DND-41 (cell line): ENCODE data around the gene ACAN.

Experiments
- ATAC-seq: fragments of 200-7000 bp; cut with Tn5 transposase; 3 replicates; pipeline ENCODE4 v1.9.1; 2021; ENCODE audit warnings: low read depth; ENCODE audit not compliant: insufficient read depth
- DNase-seq: peaks from one replicate; pipeline ENCODE4 v3.0.0-alpha.2; 2020
- H2AFZ ChIP-seq: 2 replicates; pipeline ENCODE4 v1.6.0; 2012; ENCODE audit warnings: low read depth, low read length
- H3K27ac ChIP-seq: 2 replicates; pipeline ENCODE4 v1.5.1; 2012; ENCODE audit warnings: low read length, inconsistent platforms
- H3K27me3 ChIP-seq: fragments of 200-600 bp; sonication (generic); 2 replicates; pipeline ENCODE4 v1.6.0; 2012; ENCODE audit warnings: low read length, mild to moderate bottlenecking, inconsistent platforms; ENCODE audit not compliant: insufficient read depth, poor library complexity
- H3K36me3 ChIP-seq: 2 replicates; pipeline ENCODE4 v1.5.1; 2012; ENCODE audit warnings: low read length, inconsistent platforms; ENCODE audit not compliant: insufficient read depth
- H3K4me1 ChIP-seq: 2 replicates; pipeline ENCODE4 v1.5.1; 2012; ENCODE audit warnings: mild to moderate bottlenecking, low read length; ENCODE audit not compliant: insufficient read depth
- H3K4me2 ChIP-seq: 2 replicates; pipeline ENCODE4 v1.6.0; 2012; ENCODE audit warnings: mild to moderate bottlenecking, moderate library complexity, low read length, inconsistent platforms; ENCODE audit not compliant: insufficient read depth
- H3K4me3 ChIP-seq, 2 experiments: fragments of 200-600 bp in 1 of 2; shearing (Covaris generic) in 1 of 2; 2 replicates each; pipeline ENCODE4 v1.5.1; 2012 to 2016; ENCODE audit warnings: inconsistent platforms in 2 of 2, low read length in 2 of 2, mild to moderate bottlenecking in 2 of 2, low read depth in 1 of 2, moderate library complexity in 1 of 2
- H3K79me2 ChIP-seq: 2 replicates; pipeline ENCODE4 v1.6.0; 2012; ENCODE audit warnings: low read length, inconsistent platforms; ENCODE audit not compliant: insufficient read depth
- H3K9ac ChIP-seq: 2 replicates; pipeline ENCODE4 v1.6.0; 2012; ENCODE audit warnings: low read depth, mild to moderate bottlenecking, inconsistent platforms, low read length, moderate library complexity
- H3K9me3 ChIP-seq: 2 replicates; pipeline ENCODE4 v1.5.1; 2012; ENCODE audit warnings: low read length, moderate library complexity, mild to moderate bottlenecking, inconsistent platforms; ENCODE audit not compliant: insufficient read depth, severe bottlenecking
- H4K20me1 ChIP-seq: 2 replicates; pipeline ENCODE4 v1.6.0; 2012; ENCODE audit warnings: low read length; ENCODE audit not compliant: insufficient read depth
- CTCF ChIP-seq: IDR thresholded peaks from 2 replicates; pipeline ENCODE4 v1.5.1; 2012; ENCODE audit warnings: borderline replicate concordance, low read length, moderate library complexity, mild to moderate bottlenecking; ENCODE audit not compliant: poor library complexity, severe bottlenecking; ENCODE audit errors: extremely low read depth
- EZH2 ChIP-seq: IDR thresholded peaks from 3 replicates; pipeline ENCODE4 v1.6.1; 2012; ENCODE audit warnings: borderline replicate concordance, low read depth, mild to moderate bottlenecking, moderate library complexity, low read length, inconsistent platforms; ENCODE audit not compliant: severe bottlenecking

Gene ACAN

DNA sequence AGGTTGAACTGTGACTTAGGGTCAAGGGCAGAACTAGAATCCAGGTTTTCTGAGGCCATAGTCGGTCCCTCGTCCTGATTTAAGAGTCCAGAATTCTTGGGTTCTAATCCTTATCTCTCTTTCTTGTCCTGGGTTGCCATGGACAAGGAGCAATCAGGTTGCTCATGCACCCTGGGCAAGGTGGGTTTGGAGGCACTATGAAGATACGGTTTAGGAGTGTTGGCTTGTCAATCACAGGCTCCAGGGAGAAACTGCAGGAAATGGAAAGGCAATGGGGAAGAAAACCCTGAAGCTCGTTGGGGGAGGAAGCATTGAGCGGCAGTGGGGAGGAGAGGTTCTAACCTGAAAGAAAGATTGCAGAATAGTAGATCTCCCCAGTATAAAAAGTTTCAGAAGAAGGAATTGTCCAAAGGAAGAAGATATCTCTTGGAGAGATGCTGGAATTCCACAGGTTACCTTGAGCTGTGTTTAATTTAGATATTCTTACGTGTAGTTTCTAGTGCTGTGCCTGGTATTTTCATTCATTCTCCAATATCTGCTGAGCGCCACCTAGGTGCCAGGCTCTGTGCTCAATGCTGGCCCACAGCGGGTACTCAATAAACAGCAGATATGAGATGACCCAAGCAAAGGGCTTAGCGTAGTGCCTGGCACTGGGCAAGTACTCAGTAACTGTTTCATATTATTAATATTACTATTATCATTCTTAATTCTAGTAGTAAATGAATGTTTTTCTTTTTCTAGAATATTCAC lies 2.0 kb downstream of the ACAN start:
- H3K27me3 ChIP-seq: no peaks in the 10 kb centered on the region
- TF ChIP-seq CTCF: no peak
- TF ChIP-seq EZH2: no peak

DNA sequence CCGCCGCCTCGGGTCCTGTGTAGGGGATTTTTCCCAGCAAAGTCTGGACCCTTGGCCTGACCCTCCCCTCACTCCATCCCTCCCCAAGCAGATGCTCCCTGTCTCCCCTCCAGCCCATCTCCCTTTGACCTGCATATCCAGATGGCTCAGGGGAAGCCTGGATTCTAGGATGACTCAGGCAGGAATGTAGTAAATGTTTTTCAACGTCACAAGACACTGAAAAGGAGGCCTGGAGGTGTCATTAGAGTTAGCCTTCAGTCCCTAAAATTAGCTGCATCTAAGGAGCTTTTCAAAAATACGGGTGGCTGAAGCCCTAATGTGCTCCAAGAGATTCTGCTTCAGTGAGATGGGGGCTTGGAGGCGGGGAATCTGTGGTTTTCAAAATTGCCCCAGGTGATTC lies 7.2 kb downstream of the ACAN start:
- H3K9me3 ChIP-seq: no peaks in the 10 kb centered on the region
- H3K4me3 ChIP-seq: no peak overlapping the region
- no peaks in the 10 kb centered on the region for H4K20me1 ChIP-seq
- ATAC-seq: no peak
- no peak overlapping the region for H2AFZ ChIP-seq
- no peaks in the 10 kb centered on the region for H3K36me3 ChIP-seq
- DNase-seq: no peak
- peaks cover 7% of the 10 kb centered on the region for H3K27me3 ChIP-seq
- TF ChIP-seq CTCF (no peak), EZH2 (no peak)
- no peaks in the 10 kb centered on the region for H3K79me2 ChIP-seq
- H3K4me2 ChIP-seq: no peak overlapping the region
- no peak overlapping the region for H3K27ac ChIP-seq
- no peak overlapping the region for H3K9ac ChIP-seq
- no peaks in the 10 kb centered on the region for H3K4me1 ChIP-seq

More for the DNA sequence above, 2.0 kb downstream of the ACAN start:
- no peak overlapping the region for H3K9ac ChIP-seq
- H3K27ac ChIP-seq: no peak overlapping the region
- H2AFZ ChIP-seq: no peak overlapping the region
- no peaks in the 10 kb centered on the region for H4K20me1 ChIP-seq
- no peak for ATAC-seq
- H3K4me2 ChIP-seq: no peak overlapping the region
- H3K36me3 ChIP-seq: no peaks in the 10 kb centered on the region
- H3K4me1 ChIP-seq: no peaks in the 10 kb centered on the region
- H3K4me3 ChIP-seq: no peak overlapping the region
- H3K9me3 ChIP-seq: no peaks in the 10 kb centered on the region
- H3K79me2 ChIP-seq: no peaks in the 10 kb centered on the region
- no peak for DNase-seq

- no peak for TF ChIP-seq EZH2
- TF ChIP-seq CTCF: no peak
- Histone ChIP-seq H3K27me3 (peaks cover 7% of the 10 kb centered on the region), H3K9ac (no peak overlapping the region), H2AFZ (no peak overlapping the region), H4K20me1 (no peaks in the 10 kb centered on the region), H3K4me3 (no peak overlapping the region), H3K36me3 (no peaks in the 10 kb centered on the region), H3K9me3 (no peaks in the 10 kb centered on the region), H3K4me2 (no peak overlapping the region), H3K27ac (no peak overlapping the region), H3K4me1 (no peaks in the 10 kb centered on the region), H3K79me2 (no peaks in the 10 kb centered on the region)
- DNase-seq: no peak
- ATAC-seq: no peak
Measured at GRCh38 chr15:88812133-88812532, 8.9 kb downstream of the ACAN start.
